ENCODE results near the gene TAS2R4.

The TAS2R4 gene

GRCh38 chr7:141776374-141776773 is at the start of gene TAS2R4:
TAS2R4 (plus strand) TSS chr7:141776674; CDS start chr7:141778489, 1,815 bp downstream.
- TF ChIP-seq CTCF (IDR thresholded peaks at IDR 0.05; ENCODE audit: low read depth, low read length, missing control alignments) = no peak
- no peak for DNase-seq (ENCODE audit: low read depth)

GRCh38 chr7:141729020-141729419 is 47.5 kb upstream of the TAS2R4 start:
- no peak for TF ChIP-seq CTCF (IDR thresholded peaks at IDR 0.05; ENCODE audit: low read depth, low read length, missing control alignments)
- no peak overlapping the region for H3K4me3 ChIP-seq (ENCODE audit: low read depth, low read length)
- DNase-seq (ENCODE audit: low read depth) = no peak

More at GRCh38 chr7:141776374-141776773, at the start of gene TAS2R4:
- no peak within 1 kb of the TSS for H3K4me3 ChIP-seq (ENCODE audit: low read depth, low read length)

DNA sequence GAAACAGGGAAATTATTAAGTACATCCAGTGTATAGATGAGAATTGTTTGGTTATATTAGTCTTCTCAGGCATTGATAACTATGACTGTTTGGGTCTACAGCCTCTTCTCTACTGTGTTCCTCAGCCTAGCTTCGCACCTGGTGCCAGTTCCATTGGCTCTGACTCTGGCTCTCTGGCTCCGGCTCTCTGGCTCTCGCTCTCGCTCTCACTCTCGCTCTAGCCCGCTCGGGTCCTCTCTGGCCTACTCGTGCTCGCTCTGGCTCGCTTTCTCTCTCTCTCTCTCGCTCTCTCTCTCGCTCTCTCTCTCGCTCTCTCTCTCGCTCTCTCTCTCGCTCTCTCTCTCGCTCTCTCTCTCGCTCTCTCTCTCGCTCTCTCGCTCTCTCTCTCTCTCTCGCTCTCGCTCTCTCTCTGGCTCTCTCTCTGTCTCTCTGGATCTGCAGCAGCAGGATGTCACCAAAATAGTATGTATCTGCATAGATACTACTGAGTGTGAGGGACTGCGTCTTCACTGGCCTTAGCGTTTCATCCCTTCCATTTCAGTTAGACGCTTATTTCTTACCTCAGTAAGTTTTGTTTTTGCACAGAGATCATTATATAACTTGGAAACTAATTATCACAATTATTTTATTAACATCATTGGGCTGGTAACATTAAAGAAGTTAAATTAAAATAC is 44.9 kb upstream of the TAS2R4 start:
- DNase-seq (ENCODE audit: low read depth) = no peak
- no peak overlapping the region for H3K4me3 ChIP-seq (ENCODE audit: low read depth, low read length)
- no peak for TF ChIP-seq CTCF (IDR thresholded peaks at IDR 0.05; ENCODE audit: low read depth, low read length, missing control alignments)

DNA sequence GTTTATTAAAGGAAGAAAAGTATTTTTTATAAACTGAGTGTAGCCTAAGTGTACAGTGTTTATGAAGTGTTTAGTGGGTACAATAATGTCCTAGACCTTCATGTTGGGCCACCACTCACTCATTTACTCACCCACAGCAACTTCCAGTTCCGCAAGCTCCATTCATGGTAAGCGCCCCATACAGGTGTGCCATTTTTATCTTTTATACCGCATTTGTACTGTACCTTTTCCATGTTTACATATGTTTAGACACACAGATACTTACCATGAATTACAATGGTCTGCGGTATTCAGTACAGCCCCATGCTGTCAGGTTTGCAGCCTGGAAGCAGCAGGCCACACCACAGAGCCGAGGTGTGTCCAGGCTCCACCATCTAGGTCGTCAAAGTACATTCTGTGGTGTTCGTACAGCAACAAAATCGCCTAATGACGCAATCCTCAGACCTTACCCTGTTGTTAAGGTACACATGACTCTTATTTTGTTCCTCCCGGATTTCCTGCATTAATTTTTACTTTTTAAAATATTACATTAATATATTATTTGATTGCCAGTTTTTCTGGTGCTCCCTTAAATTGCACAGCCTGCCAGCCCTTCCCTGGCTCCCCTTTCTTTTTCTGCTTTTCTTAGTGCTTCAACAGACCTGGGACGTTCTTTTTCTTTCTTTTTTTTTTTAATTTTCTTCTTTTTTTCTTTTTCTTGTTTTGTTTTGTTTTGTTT is 39.2 kb upstream of the TAS2R4 start:
- no peak for TF ChIP-seq CTCF (IDR thresholded peaks at IDR 0.05; ENCODE audit: low read depth, low read length, missing control alignments)
- DNase-seq (ENCODE audit: low read depth) = no peak
- H3K4me3 ChIP-seq (ENCODE audit: low read depth, low read length) = peak overlapping the region; percentile 76

- H3K4me3 ChIP-seq (ENCODE audit: low read depth, low read length) = peak within 1 kb of the TSS; percentile 76
- peak; percentile 82 for TF ChIP-seq CTCF (IDR thresholded peaks at IDR 0.05; ENCODE audit: low read depth, low read length, missing control alignments)
- peak; percentile 93 for DNase-seq (ENCODE audit: low read depth)
These were observed 38.5 kb upstream of the TAS2R4 start, which contains the start of gene SSBP1 for GRCh38 chr7:141737836-141738591. SSBP1 (plus strand) TSS chr7:141738358; CDS start chr7:141739167, 809 bp downstream.

DNA sequence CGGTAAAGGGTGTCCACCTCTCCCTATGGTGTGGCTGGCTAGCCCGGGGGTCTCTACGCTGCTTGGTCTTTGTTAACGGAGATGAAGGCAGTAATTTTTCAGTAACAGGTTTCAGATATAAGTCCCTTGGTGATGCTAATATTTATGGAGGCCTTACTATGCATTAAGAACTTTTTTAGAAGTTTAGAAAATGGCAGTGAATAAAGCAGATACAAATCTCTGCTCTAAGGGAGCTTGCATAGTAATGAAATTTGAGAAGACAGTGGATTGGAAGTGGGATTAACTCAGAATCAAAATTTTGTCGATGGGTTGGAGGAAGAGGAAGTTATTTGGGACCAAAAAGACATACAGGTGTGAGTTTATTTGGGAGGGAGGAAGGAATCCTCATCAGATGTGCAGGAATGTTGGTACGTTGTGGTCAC is 37.9 kb upstream of the TAS2R4 start:
- TF ChIP-seq CTCF (IDR thresholded peaks at IDR 0.05; ENCODE audit: low read depth, low read length, missing control alignments) = no peak
- H3K4me3 ChIP-seq (ENCODE audit: low read depth, low read length) = peak overlapping the region; percentile 76
- no peak for DNase-seq (ENCODE audit: low read depth)
